DMS 273 treated with DMSO at 0.1 percent for 48 hours (cell line): ENCODE data around the gene MAD1L1.

Experiments used
- DNase-seq: peaks from one replicate; lab custom pipeline; 2025; lab: John Stamatoyannopoulos, UW

MAD1L1 gene

GRCh38 chr7:2104107-2104710, 128.5 kb downstream of the MAD1L1 start:
- DNase-seq: no peak

DNA sequence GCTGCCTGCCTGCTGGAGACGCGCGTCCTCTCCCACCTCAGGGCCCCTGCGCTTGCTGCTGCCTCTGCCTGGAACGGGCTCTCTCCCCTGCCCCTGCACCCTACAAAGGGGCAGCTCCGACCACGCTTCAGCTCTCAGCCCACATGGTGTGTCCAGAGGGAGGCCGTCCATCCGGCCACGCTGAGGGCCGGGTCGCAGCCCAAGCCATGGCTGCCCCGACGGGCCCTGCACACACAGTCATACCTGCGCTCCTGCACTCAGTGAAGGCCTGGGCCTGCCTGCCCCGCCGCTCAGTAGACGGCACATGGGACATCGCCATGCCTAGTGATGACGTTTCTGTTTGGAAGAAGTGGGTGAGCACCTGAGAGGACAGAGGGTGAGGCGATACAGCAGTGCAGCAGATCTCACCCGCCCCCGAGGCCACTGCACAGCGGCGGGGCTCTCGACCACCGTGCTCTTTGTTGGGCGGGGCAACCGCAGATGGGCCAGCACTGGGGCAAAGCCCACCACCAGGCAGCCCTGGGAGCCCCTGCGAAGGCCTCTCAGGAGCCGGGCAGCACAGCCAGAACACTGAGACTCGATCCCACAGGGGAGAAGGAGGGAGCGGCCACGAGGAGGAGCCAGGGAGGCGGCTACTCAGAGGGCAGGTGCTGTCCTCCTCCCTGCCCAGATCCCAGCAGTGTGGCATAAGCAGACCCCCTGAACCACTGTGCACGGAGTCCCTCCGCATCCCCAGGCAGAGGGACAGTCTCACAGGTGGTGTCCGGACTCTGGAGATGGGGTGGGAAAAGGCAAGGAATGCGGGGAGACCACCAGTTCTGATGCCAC, 129.5 kb downstream of the MAD1L1 start:
- no peak for DNase-seq

DNA sequence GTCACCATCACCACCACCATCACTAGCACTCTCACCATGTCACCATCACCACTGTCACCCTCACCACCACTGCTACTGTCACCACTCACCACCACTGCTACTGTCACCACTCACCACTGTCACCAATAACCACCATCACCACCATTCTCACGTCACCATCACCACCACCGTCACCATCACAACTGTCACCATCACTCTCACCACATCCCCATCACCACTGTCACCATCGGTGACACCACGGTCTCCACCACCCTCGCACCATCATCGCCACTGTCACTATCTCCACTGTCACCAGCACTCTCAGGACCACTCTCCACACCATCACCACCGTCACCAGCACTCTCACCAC, 130.4 kb downstream of the MAD1L1 start:
- no peak for DNase-seq

DNA sequence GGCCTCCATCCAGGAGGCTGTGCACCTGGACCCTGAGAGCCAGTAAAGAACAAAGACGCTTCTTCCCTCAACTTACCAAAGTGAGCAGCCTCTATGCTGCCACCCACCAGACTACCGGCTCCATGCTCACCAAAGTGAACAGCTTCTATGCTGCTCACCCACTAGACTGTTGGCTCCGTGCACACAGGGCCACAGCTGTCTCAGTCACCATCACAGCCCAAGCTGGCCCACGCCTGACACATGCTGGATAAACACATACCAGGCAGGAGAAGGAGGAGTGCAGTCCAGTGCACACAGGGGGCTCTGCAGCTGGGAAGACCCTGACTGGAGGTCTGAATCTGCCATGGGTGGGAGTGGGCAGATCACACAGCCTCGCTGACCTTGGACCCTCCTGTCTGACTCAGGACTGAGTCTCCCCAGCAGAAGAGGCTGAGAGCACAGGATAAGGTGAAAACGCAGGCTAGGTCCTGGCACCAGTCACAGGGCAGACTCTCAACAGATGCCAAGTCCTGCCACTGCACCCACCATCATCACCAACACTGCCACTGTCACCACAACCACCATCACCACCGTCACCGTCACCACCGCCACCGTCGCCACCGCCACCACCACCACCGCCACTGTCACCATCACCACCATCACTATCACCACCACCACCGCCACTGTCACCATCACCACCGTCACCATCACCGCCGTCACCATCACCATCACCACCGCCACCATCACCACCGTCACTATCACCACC, 130.9 kb downstream of the MAD1L1 start:
- no peak for DNase-seq

- DNase-seq: no peak
Measured at GRCh38 chr7:2100278-2101208, 132.2 kb downstream of the MAD1L1 start.

DNA sequence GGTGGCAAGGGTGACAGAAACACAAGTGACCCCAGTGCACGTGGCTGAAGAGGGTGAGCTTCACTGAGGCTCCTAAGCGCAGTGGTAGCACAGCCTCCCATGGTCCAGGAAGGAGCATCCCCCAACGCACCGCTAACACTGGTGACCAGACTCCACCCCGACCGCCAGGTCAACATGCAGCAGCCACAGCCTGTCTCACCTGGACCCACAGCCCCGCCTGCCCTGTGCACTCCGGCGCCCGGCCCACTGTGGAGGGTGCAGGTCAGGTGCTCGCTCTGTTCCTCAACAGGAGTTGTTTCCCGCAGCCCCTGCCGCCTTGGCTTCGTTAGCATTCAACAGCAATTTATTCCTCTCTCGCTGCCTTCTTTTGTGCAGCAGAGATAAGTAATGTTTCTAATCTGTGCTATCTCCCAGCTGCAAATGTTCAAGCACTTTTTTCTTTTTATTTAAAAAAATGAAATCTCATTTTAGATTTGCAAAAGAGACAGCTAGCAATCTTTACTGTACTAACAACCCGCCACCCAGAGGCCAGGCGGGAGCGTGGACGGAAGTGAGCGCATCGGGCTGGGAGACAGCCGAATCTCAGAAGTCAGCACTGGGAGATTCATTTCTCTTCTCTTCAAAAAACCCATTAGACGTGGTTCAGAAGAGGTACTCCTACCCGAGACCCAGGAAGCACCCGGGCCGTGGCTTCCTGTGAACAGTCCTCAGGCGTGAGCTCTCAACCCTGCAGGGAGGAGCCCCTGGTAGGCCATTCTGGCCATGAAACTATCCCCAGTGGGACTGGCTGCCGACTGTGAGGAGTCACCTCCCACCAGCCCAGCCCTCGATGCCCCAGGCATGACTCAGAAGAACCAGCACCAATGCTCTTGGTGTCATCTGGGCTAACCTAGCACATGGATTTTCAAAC, 133.4 kb downstream of the MAD1L1 start:
- no peak for DNase-seq

GRCh38 chr7:2098496-2098895, 134.2 kb downstream of the MAD1L1 start:
- DNase-seq: no peak

GRCh38 chr7:2098056-2098455, 134.7 kb downstream of the MAD1L1 start:
- no peak for DNase-seq

GRCh38 chr7:2097492-2097891, 135.3 kb downstream of the MAD1L1 start:
- DNase-seq: no peak

DNA sequence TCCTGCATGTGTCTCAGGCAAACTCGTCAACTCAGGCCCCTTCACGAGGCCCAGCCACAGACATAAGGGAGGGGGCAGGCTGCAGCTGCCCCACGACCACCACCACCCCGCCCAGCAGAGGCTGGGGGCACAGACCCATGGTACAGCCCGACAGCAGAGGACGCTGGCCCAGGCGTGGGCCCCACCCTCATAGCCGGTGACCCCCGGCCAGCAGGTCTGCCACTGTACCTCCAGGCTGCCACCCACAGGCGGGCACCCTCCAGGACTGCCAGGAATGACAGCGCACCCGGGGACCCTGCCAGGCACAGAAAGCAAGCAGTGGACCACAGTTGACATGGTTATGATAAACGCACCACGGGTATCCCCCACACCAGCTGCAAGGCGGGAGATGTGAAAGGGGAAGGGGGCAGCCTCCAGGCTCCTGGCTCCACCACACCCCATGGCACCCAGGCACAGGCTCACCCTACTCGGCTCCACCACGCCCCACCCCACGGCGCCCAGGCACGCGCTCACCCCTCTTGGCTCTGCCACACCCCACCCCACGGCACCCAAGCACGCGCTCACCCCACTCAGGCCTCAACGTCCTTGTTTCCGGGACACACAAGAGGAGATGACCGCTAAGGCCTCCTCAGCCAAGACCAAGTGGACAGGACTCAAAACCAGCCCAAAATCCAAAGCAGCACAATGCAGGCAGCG, 135.9 kb downstream of the MAD1L1 start:
- no peak for DNase-seq

DNA sequence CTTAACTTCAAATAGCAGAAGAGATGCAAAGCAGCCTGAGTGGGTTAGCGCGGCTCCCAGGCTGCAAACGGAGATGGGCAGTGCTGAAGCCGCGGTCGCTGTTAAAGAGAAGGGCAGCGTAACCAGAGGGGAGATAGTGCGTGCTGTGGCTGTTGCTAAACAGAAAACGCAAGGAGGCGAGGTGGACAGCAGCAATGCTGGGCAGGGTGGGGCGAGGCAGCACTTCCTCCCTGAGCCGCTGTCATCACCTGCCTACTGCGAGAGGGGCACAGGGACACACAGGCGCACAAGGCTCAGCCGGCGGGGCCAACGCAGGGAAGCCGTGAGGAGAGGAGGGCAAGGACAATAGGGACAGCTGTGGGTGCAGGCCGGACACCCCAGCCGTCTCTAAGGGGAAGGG, 137.3 kb downstream of the MAD1L1 start:
- DNase-seq: no peak

GRCh38 chr7:2094454-2095045, 138.2 kb downstream of the MAD1L1 start:
- DNase-seq: no peak

DNA sequence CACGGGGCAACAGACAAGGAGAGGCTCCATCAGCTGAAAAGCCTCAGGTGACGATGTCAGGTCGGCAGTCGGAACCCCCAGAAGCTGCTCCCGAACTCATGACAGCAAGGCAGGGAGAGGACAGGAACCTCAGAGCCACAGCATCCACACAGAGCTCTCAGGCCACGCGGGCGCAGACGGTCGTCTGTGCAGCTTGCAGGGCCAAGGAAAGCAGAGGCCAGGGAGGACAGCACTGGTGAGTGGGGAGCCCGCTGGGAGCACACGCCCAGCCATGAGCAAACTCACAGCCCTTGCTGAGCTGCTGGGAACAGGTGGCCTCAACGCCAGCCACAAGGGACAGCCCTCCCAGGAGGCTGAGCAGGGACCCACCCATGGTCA, 138.9 kb downstream of the MAD1L1 start:
- no peak for DNase-seq

- DNase-seq: no peak
Measured at GRCh38 chr7:2093215-2093842, 139.4 kb downstream of the MAD1L1 start.

- no peak for DNase-seq
Measured at GRCh38 chr7:2092279-2092678, 140.5 kb downstream of the MAD1L1 start.

- DNase-seq: no peak
Measured at GRCh38 chr7:2090526-2091520, 141.9 kb downstream of the MAD1L1 start.

DNA sequence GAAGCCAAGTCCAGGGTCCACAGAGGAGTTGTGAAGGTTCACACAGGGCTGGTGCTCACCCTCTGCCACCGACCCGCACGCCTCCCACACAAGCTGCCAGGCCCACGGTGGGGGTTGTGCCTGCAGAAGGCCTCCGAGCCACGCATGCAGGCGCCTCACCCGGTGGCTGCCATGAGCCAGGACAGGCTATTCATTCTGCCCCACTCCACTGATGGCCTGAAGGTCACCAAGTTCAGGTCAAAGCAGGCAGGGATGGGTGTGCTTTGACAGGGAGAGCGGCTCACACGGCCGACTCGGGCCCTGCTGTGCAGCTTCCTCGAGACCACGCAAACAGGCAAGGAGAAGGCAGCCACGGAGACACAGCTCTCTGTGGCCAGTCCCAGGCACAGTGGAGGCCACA, 143.9 kb downstream of the MAD1L1 start:
- DNase-seq: no peak

DNA sequence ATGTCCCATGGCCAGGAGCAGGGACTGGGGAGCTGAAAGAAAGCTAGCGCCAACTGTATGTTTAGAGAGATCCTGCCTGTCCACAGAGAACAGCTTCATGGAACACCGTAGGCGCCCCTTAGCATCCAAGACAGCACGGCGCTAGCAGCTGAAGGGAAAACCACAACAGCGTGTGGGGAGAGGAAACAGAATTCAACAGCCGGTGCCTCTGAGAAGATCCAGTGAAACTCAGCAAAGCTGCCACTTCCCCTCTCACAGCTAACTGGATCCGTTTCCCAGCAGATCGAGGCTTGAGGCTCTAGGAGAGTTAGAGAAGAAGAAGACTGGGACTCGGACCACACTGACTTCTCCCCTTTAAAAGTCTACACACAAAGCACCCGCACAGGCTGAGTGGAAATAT, 145.0 kb downstream of the MAD1L1 start:
- no peak for DNase-seq
